GM19025 (cell line): ENCODE measurements around the gene ARAP1.
A peak's percentile ranks its signal among the peaks of the same experiment; 100 is the strongest.

ENCODE experiments used
- ATAC-seq: cut with Tn5 transposase; IDR thresholded peaks from one replicate; pipeline ENCODE4 v1.9.1; 2021; ENCODE audit warnings: mild to moderate bottlenecking, low read depth, moderate library complexity; ENCODE audit not compliant: unreplicated experiment

Gene ARAP1

GRCh38 chr11:72672597-72673238 lies 79.5 kb downstream of the ARAP1 start:
- no peak for ATAC-seq

DNA sequence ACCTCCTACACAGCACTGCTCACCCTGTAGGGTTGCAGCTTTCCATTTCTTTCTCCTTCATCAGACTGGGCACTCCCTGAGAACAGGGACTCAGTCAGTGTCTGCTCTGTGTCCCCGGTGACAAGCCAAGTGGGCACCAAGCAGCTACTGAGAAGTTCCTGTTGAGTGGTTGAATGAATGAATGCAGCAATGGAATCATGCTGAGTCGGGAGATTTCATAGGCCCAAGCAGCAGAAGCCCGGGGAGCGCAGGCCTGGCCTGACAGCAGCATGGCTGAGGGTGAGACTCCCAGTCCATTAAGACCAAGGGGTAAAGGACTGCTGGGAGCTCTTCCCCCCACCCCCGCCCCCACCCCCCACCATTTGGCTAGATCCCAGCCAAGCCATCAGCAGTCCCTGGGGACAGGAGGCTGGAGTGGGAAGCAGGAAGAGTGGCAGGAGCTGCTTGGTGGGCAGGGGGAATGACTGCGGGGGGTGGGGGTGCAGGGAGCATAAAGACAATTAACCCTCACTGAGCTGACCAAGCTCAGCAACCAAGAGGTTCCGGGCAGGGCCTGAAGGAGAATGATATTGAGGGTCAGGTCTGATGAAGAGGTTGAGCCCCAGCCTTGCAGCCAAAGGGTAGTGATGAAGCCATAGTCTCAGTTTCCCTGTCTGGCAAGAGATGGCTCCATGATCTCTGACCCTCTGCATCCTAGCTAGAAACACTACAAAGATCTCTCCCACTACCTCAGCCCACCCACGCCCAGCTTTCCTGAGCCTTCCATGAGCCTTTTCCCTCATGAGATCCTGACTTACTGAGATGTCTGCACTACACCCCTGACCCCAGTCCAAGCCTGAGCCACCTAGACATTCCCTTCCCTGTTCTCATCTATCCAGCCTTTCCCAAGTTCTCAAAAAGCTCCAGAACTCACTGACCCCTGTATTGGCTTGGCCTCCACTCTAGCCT lies 80.8 kb downstream of the ARAP1 start:
- no peak for ATAC-seq

DNA sequence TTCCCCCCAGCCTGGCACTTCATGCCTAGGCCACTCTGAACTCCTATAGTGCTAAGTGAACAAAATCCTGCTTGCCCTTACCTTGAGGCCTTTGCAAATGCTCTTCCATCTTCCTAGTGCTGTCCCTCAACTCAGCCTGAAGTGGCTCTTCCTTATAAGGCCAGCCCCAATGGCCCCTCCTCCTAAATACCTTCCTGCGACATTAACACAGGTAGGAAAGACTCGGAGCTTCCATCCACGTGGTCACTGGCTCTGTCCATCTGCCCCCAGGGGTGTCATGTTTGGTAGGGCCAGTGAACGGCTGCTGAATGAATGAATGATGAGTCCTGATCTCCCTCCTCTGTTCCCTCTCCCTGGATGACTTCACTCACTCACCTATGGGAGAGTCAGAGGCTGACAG lies 82.2 kb downstream of the ARAP1 start:
- ATAC-seq: no peak

- no peak for ATAC-seq
Measured at GRCh38 chr11:72669527-72669926, 82.7 kb downstream of the ARAP1 start.

DNA sequence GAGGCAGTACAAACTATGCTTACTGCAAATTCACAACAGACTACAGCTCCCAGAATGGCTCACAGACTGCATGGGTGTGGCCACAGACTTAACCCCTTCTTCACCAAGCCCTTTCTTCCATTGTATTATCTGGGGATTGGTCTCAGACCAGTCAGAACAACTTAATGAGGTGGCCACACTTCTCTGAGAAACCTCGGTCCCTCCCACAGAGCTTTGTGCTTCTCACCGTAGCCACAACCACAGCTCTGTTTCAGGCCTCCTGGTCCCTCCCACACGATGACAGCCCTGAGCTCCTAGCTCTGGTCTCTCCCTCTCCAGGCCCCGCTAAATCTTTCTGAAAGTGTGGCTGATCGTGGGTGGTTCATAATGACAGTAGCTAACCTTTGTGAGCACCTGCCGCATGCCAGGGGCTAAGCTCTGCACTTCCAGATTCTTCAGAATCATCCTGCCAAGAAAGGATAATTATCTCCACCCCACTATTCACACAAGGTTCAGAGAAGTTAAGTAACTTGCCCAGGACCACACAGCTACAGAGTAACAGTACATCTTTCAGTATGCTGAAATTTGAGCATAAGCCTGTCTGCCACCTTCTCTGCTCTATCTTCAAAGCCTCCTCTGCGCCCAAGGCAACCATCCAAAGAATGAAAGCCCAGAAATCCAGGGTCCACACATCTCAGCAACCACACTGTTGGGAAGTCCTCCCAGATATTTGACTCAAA lies 83.4 kb downstream of the ARAP1 start:
- peak; percentile 82 for ATAC-seq

- ATAC-seq: no peak
Measured at GRCh38 chr11:72665911-72666472, 86.2 kb downstream of the ARAP1 start.

DNA sequence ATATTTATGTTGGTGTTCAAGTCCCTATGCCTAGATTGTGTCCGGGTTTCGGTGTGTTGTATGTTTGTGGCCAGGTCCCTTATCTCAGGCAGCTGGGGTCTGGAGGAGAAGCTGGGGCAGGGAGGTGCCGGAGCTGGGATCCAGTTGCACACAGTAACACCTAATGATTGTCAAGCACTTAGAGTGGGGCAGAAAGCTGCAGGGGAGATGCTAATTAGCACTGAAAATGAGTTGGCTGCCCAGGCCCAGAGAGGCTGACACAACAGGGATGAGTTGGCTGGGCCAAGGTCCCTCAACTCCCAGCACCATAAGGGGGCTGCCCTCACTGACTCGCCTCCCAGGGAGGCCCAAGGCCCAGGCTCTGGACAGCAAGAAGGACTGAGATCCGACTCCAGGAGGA lies 90.2 kb downstream of the ARAP1 start:
- ATAC-seq: no peak

GRCh38 chr11:72661486-72661885 lies 90.7 kb downstream of the ARAP1 start:
- no peak for ATAC-seq

GRCh38 chr11:72658989-72659640 lies 93.1 kb downstream of the ARAP1 start:
- no peak for ATAC-seq

GRCh38 chr11:72657411-72658100 lies 94.7 kb downstream of the ARAP1 start:
- no peak for ATAC-seq

DNA sequence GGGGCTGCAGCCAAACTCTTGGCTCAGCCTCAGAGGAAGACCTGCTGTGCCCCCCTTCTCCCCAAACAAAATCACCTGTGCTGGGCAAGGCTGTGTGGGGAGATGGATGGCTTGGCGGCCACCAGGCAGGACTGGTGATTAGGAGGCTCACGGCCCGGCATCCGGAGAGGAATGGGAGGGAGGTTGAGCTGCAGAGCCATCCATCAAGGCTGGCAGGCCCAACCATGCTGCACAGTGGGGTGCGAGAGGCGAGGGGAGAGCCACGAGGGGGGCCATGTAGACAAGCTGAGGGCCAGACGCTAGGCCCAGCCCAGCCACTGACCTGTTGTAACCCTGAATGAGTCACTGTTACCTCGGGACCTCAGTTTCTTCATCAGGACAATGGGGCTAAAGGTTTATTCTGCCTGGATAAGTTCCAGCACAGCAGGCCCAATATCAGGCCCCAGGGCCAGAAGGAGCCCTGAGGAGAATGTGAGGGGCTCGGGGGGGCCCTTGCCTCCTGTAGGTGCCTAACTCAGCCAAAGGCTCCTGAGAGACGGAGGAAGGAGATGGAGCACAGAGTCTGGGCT lies 96.2 kb downstream of the ARAP1 start:
- ATAC-seq: no peak

DNA sequence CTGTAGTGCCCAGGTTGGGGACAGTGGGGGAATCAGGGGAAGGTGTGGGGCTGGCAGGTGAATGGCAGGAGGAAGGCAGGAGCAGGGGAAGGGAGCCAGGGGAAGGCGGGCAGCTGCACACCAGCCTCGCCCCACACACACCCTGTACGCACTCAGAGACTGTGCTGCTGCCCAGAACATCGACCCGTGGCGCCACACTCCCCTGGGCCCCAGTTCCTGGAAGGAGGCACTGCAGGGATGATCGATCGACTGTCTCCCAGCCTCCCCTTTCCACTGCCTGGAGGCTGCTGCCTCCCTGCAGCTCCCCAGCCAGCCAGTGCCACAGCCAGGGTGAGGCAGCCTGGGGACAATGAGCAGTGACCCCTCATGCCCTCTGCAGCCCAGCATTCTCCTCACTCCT lies 97.2 kb downstream of the ARAP1 start:
- no peak for ATAC-seq

GRCh38 chr11:72653649-72654048 lies 98.6 kb downstream of the ARAP1 start:
- no peak for ATAC-seq

- no peak for ATAC-seq
Measured at GRCh38 chr11:72652873-72653630, 99.2 kb downstream of the ARAP1 start.

- ATAC-seq: no peak
Measured at GRCh38 chr11:72652133-72652532, 100.1 kb downstream of the ARAP1 start.

- ATAC-seq: no peak
Measured at GRCh38 chr11:72649215-72649976, 102.8 kb downstream of the ARAP1 start.

- no peak for ATAC-seq
Measured at GRCh38 chr11:72648384-72649136, 103.6 kb downstream of the ARAP1 start.
